Breast epithelium (tissue), 4 donors: Measurements from ENCODE around the gene SERPINB7. TPM values are rescaled to one million over a fixed set of nuclear protein-coding genes. Genes with fewer than 3 reads are reported as not detected.

Source experiments
- DNase-seq, 2 donors: peaks; one replicate each; pipeline ENCODE4 v3.0.0-alpha.2; 2019; ENCODE audit warnings: low spot score in 2 of 2
- H3K27ac ChIP-seq, 2 donors: fragments of 200-600 bp; sonication (generic) in 1 of 2; one replicate each; pipeline ENCODE4 v1.5.1; 2016 to 2019; ENCODE audit warnings: mild to moderate bottlenecking in 1 of 2
- H3K27me3 ChIP-seq, 2 donors: fragments of 200-600 bp; sonication (generic) in 1 of 2; one replicate each; pipeline versions ENCODE4 v1.5.1 to v1.6.0; 2017 to 2019; ENCODE audit warnings: control low read depth in 1 of 2, mild to moderate bottlenecking in 1 of 2
- H3K36me3 ChIP-seq: fragments of 200-600 bp; one replicate; pipeline ENCODE4 v1.5.1; 2019
- H3K4me1 ChIP-seq, 2 donors: fragments of 200-600 bp; sonication (generic); one replicate each; pipeline ENCODE4 v1.5.1; 2016 to 2019; ENCODE audit warnings: control low read depth in 1 of 2
- H3K4me3 ChIP-seq, 3 donors: fragments of 200-600 bp; sonication (generic); 1 replicate in 2 of 3; 2 replicates in 1 of 3; pipeline ENCODE4 v1.5.1; 2016 to 2019; ENCODE audit warnings: mild to moderate bottlenecking in 3 of 3, moderate library complexity in 2 of 3
- H3K9me3 ChIP-seq, 2 donors: fragments of 200-600 bp; sonication (generic) in 1 of 2; one replicate each; pipeline ENCODE4 v1.5.1; 2016 to 2019; ENCODE audit warnings: control low read depth in 1 of 2
- POLR2A ChIP-seq: fragments of 450-650 bp; IDR thresholded peaks from one replicate; pipeline ENCODE4 v1.6.1; 2016; ENCODE audit warnings: antibody characterized with exemption, mild to moderate bottlenecking, moderate library complexity
- POLR2AphosphoS5 ChIP-seq, 3 donors: sonication (generic); formaldehyde crosslinking; IDR thresholded peaks; one replicate each; pipeline ENCODE4 v1.6.1; 2017; ENCODE audit warnings: antibody characterized with exemption in 3 of 3
- intact Hi-C: fragments of 100-400 bp; cut with DNase I; formaldehyde crosslinking; loops from one replicate; pipeline ENCODE4 v1.15.1; 2023; ENCODE audit warnings: low total_unique reads
- total RNA-seq, 3 donors: library from RNA; depleted of rRNA; stranded (reverse); fragments of >200 nt; gene quantifications; one replicate each; pipeline ENCODE4 v1.1.0, GENCODE V29; 2016
- TF ChIP-seq, protein P1 (sequence below), 3 donors: fragments of 450-650 bp; IDR thresholded peaks; one replicate each; pipeline ENCODE4 v1.5.1; 2016 to 2017; ENCODE audit warnings: antibody characterized with exemption in 3 of 3, mild to moderate bottlenecking in 3 of 3, moderate library complexity in 3 of 3

SERPINB7 gene
- total RNA-seq, 3 donors from 2014 or later: not detected

GRCh38 chr18:63799189-63799588 is 24.0 kb downstream of the SERPINB7 start:
- Histone ChIP-seq H3K4me1 (no peaks in the 10 kb centered on the region), H3K9me3 (no peaks in the 10 kb centered on the region), H3K4me3 (no peak overlapping the region), H3K27ac (no peak overlapping the region), H3K27me3 (no peaks in the 10 kb centered on the region), H3K36me3 (no peaks in the 10 kb centered on the region)
- no peak for DNase-seq
- TF ChIP-seq, protein P1, sequence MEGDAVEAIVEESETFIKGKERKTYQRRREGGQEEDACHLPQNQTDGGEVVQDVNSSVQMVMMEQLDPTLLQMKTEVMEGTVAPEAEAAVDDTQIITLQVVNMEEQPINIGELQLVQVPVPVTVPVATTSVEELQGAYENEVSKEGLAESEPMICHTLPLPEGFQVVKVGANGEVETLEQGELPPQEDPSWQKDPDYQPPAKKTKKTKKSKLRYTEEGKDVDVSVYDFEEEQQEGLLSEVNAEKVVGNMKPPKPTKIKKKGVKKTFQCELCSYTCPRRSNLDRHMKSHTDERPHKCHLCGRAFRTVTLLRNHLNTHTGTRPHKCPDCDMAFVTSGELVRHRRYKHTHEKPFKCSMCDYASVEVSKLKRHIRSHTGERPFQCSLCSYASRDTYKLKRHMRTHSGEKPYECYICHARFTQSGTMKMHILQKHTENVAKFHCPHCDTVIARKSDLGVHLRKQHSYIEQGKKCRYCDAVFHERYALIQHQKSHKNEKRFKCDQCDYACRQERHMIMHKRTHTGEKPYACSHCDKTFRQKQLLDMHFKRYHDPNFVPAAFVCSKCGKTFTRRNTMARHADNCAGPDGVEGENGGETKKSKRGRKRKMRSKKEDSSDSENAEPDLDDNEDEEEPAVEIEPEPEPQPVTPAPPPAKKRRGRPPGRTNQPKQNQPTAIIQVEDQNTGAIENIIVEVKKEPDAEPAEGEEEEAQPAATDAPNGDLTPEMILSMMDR (IDR thresholded peaks at IDR 0.05): no peak
- TF ChIP-seq POLR2A: no peak
- no peak for TF ChIP-seq POLR2AphosphoS5 (IDR thresholded peaks at IDR 0.05)
- intact Hi-C loops: no loop called here

GRCh38 chr18:63801343-63801742 is 26.1 kb downstream of the SERPINB7 start:
- intact Hi-C loops: no loop called here
- H3K36me3 ChIP-seq: no peaks in the 10 kb centered on the region

GRCh38 chr18:63808125-63808524 is 32.9 kb downstream of the SERPINB7 start:
- no peak overlapping the region for H3K4me3 ChIP-seq
- intact Hi-C loops: no loop called here
- no peak overlapping the region for H3K27ac ChIP-seq
- H3K27me3 ChIP-seq: no peaks in the 10 kb centered on the region
- TF ChIP-seq POLR2A (no peak), POLR2AphosphoS5 (IDR thresholded peaks at IDR 0.05) (no peak)
- TF ChIP-seq, protein P1 (IDR thresholded peaks at IDR 0.05): no peak
- no peaks in the 10 kb centered on the region for H3K9me3 ChIP-seq
- no peak for DNase-seq
- H3K36me3 ChIP-seq: no peaks in the 10 kb centered on the region
- no peaks in the 10 kb centered on the region for H3K4me1 ChIP-seq

More at GRCh38 chr18:63801343-63801742, 26.1 kb downstream of the SERPINB7 start:
- H3K27ac ChIP-seq: no peak overlapping the region
- H3K4me3 ChIP-seq: no peak overlapping the region
- H3K9me3 ChIP-seq: no peaks in the 10 kb centered on the region
- no peaks in the 10 kb centered on the region for H3K4me1 ChIP-seq
- TF ChIP-seq POLR2A (no peak), POLR2AphosphoS5 (IDR thresholded peaks at IDR 0.05) (no peak)
- TF ChIP-seq, protein P1 (IDR thresholded peaks at IDR 0.05): no peak
- no peak for DNase-seq
- H3K27me3 ChIP-seq: no peaks in the 10 kb centered on the region

DNA sequence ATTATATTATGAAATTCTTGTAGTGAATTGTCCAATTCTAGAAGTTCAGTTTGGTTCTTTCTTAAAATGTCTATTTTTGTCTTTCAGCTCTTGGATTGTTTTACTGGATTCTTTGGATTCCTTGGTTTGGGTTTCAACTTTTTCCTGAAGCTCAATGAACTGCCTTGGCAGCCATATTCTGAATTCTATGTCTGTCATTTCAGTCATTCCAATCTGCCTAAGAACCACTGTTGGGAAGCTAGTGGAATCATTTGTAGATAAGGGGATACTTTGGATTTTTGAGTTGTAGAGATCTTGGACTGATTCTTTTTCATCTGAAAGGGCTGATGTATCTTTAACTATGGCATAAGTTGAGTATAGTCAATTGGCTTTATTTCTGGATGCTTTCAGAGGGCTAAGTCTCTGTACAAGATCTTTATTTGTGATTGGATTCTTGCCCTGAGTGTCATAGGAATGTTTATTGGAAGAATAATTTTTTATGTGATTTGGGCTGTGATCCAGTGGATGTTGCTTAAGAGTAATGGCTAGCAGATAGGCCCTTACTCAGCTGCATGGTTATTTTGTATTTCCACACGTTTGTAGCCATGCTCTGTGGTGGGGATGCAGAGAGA is 42.3 kb downstream of the SERPINB7 start:
- no peaks in the 10 kb centered on the region for H3K27me3 ChIP-seq
- TF ChIP-seq, protein P1 (IDR thresholded peaks at IDR 0.05): no peak
- TF ChIP-seq POLR2A (no peak), POLR2AphosphoS5 (IDR thresholded peaks at IDR 0.05) (no peak)
- H3K27ac ChIP-seq: no peak overlapping the region
- H3K4me1 ChIP-seq: no peaks in the 10 kb centered on the region
- DNase-seq: no peak
- intact Hi-C loops: no loop called here
- no peaks in the 10 kb centered on the region for H3K36me3 ChIP-seq
- peaks cover 0 to 13% of the 10 kb centered on the region in 2 donors for H3K9me3 ChIP-seq
- H3K4me3 ChIP-seq: no peak overlapping the region

- Histone ChIP-seq H3K36me3 (no peaks in the 10 kb centered on the region), H3K4me3 (no peak overlapping the region), H3K9me3 (peaks cover 0 to 13% of the 10 kb centered on the region in 2 donors), H3K4me1 (no peaks in the 10 kb centered on the region), H3K27ac (peak overlapping the region in 1 of 2 donors; percentile 32), H3K27me3 (no peaks in the 10 kb centered on the region)
- intact Hi-C loops: no loop called here
- TF ChIP-seq POLR2A (no peak), POLR2AphosphoS5 (IDR thresholded peaks at IDR 0.05) (no peak)
- TF ChIP-seq, protein P1 (IDR thresholded peaks at IDR 0.05): no peak
- DNase-seq: no peak
These were observed 43.0 kb downstream of the SERPINB7 start for GRCh38 chr18:63818212-63818611.
